K562 (cell line): ENCODE data around the gene UBE2D2. TPM values are rescaled to one million over a fixed set of nuclear protein-coding genes. Genes with fewer than 3 reads are reported as not detected.

ENCODE experiments used
- ATF1 ChIP-seq, 2 experiments: fragments of 450-650 bp in 1 of 2; IDR thresholded peaks; 2 replicates each; pipeline ENCODE4 v1.6.1; 2016; ENCODE audit warnings: missing compliant biosample characterization in 1 of 2, missing genetic modification characterization in 1 of 2
- BMI1 ChIP-seq: fragments of 150-350 bp; IDR thresholded peaks from 2 replicates; pipeline ENCODE4 v1.6.1; 2014; ENCODE audit warnings: low read length
- E2F3 ChIP-seq: fragments of 250-450 bp; sonication (Bioruptor Pico); IDR thresholded peaks from 2 replicates; pipeline ENCODE4 v1.4.0; 2020; ENCODE audit warnings: mild to moderate bottlenecking
- HOXB6 ChIP-seq: fragments of 250-450 bp; sonication (Bioruptor Pico); IDR thresholded peaks from 2 replicates; pipeline ENCODE4 v1.5.1; 2022; ENCODE audit warnings: mild to moderate bottlenecking, borderline replicate concordance
- HSF4 ChIP-seq: fragments of 250-450 bp; sonication (Bioruptor Pico); IDR thresholded peaks from 2 replicates; pipeline ENCODE4 v2.1.2; 2022; ENCODE audit warnings: mild to moderate bottlenecking, moderate library complexity, borderline replicate concordance
- KDM1A ChIP-seq, 2 experiments: fragments of 450-650 bp; IDR thresholded peaks; 2 replicates each; pipeline ENCODE4 v1.6.1; 2016; ENCODE audit warnings: mild to moderate bottlenecking in 2 of 2
- KLF6 ChIP-seq: fragments of 250-450 bp; sonication (Bioruptor Pico); IDR thresholded peaks from 2 replicates; pipeline ENCODE4 v1.4.0; 2020; ENCODE audit warnings: mild to moderate bottlenecking, moderate library complexity, borderline replicate concordance
- MAFG ChIP-seq: fragments of 450-650 bp; conservative IDR thresholded peaks from 2 replicates; pipeline ENCODE4 v1.6.1; 2016; ENCODE audit warnings: missing genetic modification characterization, missing compliant biosample characterization
- MED1 ChIP-seq: sonication (generic); formaldehyde crosslinking; IDR thresholded peaks from 2 replicates; pipeline ENCODE4 v1.8.1; 2023; ENCODE audit warnings: missing genetic modification reagents, borderline replicate concordance
- MEF2D ChIP-seq: conservative IDR thresholded peaks from 2 replicates; pipeline ENCODE4 v1.6.1; 2016; ENCODE audit warnings: low read depth, missing genetic modification characterization, missing compliant biosample characterization
- NFE2L1 ChIP-seq: fragments of 450-650 bp; IDR thresholded peaks from 2 replicates; pipeline ENCODE4 v1.6.1; 2016; ENCODE audit warnings: missing genetic modification characterization, low read depth, mild to moderate bottlenecking, missing compliant biosample characterization, moderate library complexity, borderline replicate concordance
- OTX1 ChIP-seq: fragments of 450-650 bp; formaldehyde crosslinking; IDR thresholded peaks from 2 replicates; pipeline ENCODE4 v1.4.0; 2022; ENCODE audit warnings: mild to moderate bottlenecking
- POLR2G ChIP-seq: fragments of 200-400 bp; formaldehyde crosslinking; IDR thresholded peaks from 2 replicates; pipeline ENCODE4 v1.6.1; 2017; ENCODE audit warnings: low read depth, mild to moderate bottlenecking, antibody characterized with exemption, low read length, moderate library complexity
- RFX7 ChIP-seq: fragments of 250-450 bp; sonication (Bioruptor Pico); IDR thresholded peaks from 2 replicates; pipeline ENCODE4 v1.5.1; 2021; ENCODE audit warnings: mild to moderate bottlenecking
- TAF1 ChIP-seq: IDR thresholded peaks from 2 replicates; pipeline ENCODE4 v1.6.1; 2011; ENCODE audit warnings: mild to moderate bottlenecking, low read length, moderate library complexity; ENCODE audit not compliant: insufficient read depth, control insufficient read depth, severe bottlenecking; ENCODE audit errors: extremely low read depth
- TFAM ChIP-seq: fragments of 250-450 bp; sonication (Bioruptor Pico); conservative IDR thresholded peaks from 2 replicates; pipeline ENCODE4 v1.5.0; 2021; ENCODE audit warnings: mild to moderate bottlenecking, moderate library complexity
- U2AF2 ChIP-seq: fragments of 200-400 bp; formaldehyde crosslinking; optimal IDR thresholded peaks from 2 replicates; pipeline ENCODE3; 2017; ENCODE audit warnings: low read depth, mild to moderate bottlenecking, low read length
- WHSC1 ChIP-seq: IDR thresholded peaks from one replicate; pipeline ENCODE4 v1.6.1; 2012; ENCODE audit warnings: low read length, control low read depth, inconsistent platforms
- YY1 ChIP-seq, 3 experiments: IDR thresholded peaks; 2 replicates each; pipeline ENCODE4 v1.6.1; 2011; ENCODE audit warnings: low read length in 2 of 3, mild to moderate bottlenecking in 2 of 3, moderate library complexity in 2 of 3, borderline replicate concordance in 1 of 3, control low read depth in 1 of 3, low read depth in 1 of 3; ENCODE audit not compliant: insufficient read depth in 3 of 3, insufficient replicate concordance in 2 of 3, control insufficient read depth in 1 of 3, insufficient read length in 1 of 3; ENCODE audit errors: extremely low read depth in 1 of 3
- ZFX ChIP-seq: sonication (generic); formaldehyde crosslinking; IDR thresholded peaks from 2 replicates; pipeline ENCODE4 v1.8.0; 2022; ENCODE audit warnings: mild to moderate bottlenecking, missing genetic modification reagents, moderate library complexity
- ZNF217 ChIP-seq: sonication (generic); formaldehyde crosslinking; IDR thresholded peaks from 2 replicates; pipeline ENCODE4 v1.8.0; 2022; ENCODE audit warnings: mild to moderate bottlenecking, missing genetic modification reagents
- ZNF644 ChIP-seq: fragments of 200-800 bp; sonication (Bioruptor generic); IDR thresholded peaks from 2 replicates; pipeline ENCODE4 v1.6.1; 2016; ENCODE audit warnings: low read depth, missing genetic modification characterization, missing compliant biosample characterization
- polyA plus RNA-seq, 8 experiments: library from polyadenylated mRNA; depleted of rRNA in 4 of 8; stranded (reverse) in 5 of 8; unstranded in 3 of 8; fragments of >200 nt; fragmentation: Nextera tagmentation in 2 of 8; fragmentation: Illumina TruSeq in 1 of 8; extraction: Ambion mirVana in 2 of 8; extraction: Trizol in 1 of 8; gene quantifications; 2 replicates each; pipeline versions ENCODE4 v1.2.1 to v1.2.3, GENCODE V29; 2011 to 2014; ENCODE audit warnings: inconsistent platforms in 1 of 8, missing spikeins in 1 of 8
- total RNA-seq, 7 experiments: library from RNA; depleted of rRNA in 6 of 7; stranded (reverse); fragments of >200 nt in 6 of 7; fragmentation: Illumina TruSeq in 2 of 7; extraction: Trizol in 2 of 7; gene quantifications; 2 replicates each; pipeline versions ENCODE4 v1.2.1 to v1.2.3, GENCODE V29; 2011 to 2021; ENCODE audit warnings: low replicate concordance in 1 of 7
- TF ChIP-seq, protein P1 (sequence below): sonication (generic); formaldehyde crosslinking; IDR thresholded peaks from 2 replicates; pipeline ENCODE4 v1.8.0; 2023; ENCODE audit warnings: missing genetic modification reagents, mild to moderate bottlenecking, borderline replicate concordance

Gene UBE2D2
- total and polyA plus RNA-seq, 9 of the 15 experiments (the other 6 are each of a cell fraction or from before 2014, with no cell fraction given): 53.6 to 198 (median 122) TPM

DNA sequence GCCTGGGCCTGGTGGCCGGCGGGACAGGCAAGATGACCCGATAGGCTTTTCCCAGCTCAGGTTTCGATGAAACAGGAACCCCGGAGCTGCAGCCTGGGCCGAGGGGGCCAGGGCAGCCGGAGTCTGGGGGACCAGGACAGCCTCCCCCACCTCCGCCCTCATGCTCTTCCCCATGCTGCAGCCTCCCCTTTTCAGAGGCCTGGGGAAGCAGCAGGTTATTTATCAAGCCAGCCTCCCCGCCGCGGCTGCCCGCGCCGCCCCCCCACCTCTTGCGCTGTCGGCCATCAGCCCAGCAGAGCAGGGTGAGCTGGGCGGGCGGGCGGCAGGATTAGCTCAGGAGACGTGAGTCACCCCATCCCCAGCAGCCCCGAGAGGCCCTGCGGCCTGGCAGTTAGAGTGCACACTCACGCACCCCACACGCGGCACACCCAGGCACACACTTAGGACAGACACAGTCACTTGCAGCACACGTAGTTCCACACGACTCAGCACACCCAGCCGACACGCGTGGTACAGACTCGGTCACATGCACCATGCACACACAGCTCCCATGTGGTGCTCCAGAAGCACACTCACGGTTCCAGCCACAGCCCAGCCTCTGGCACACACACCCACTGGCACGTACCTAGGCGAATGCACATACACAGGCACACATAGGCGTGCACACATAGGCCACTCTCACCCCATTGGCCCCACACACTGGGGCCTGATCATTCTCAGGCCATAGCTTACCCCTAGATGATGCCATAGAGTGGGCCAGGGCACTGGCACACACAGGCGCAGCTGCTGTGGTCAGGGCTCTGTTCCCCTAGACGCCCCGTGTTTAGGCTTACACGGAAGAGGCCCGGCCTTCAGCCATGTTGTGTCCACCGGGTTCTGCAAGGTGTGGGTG lies 100.0 kb downstream of the UBE2D2 start (continued):
- TF ChIP-seq, protein P1, sequence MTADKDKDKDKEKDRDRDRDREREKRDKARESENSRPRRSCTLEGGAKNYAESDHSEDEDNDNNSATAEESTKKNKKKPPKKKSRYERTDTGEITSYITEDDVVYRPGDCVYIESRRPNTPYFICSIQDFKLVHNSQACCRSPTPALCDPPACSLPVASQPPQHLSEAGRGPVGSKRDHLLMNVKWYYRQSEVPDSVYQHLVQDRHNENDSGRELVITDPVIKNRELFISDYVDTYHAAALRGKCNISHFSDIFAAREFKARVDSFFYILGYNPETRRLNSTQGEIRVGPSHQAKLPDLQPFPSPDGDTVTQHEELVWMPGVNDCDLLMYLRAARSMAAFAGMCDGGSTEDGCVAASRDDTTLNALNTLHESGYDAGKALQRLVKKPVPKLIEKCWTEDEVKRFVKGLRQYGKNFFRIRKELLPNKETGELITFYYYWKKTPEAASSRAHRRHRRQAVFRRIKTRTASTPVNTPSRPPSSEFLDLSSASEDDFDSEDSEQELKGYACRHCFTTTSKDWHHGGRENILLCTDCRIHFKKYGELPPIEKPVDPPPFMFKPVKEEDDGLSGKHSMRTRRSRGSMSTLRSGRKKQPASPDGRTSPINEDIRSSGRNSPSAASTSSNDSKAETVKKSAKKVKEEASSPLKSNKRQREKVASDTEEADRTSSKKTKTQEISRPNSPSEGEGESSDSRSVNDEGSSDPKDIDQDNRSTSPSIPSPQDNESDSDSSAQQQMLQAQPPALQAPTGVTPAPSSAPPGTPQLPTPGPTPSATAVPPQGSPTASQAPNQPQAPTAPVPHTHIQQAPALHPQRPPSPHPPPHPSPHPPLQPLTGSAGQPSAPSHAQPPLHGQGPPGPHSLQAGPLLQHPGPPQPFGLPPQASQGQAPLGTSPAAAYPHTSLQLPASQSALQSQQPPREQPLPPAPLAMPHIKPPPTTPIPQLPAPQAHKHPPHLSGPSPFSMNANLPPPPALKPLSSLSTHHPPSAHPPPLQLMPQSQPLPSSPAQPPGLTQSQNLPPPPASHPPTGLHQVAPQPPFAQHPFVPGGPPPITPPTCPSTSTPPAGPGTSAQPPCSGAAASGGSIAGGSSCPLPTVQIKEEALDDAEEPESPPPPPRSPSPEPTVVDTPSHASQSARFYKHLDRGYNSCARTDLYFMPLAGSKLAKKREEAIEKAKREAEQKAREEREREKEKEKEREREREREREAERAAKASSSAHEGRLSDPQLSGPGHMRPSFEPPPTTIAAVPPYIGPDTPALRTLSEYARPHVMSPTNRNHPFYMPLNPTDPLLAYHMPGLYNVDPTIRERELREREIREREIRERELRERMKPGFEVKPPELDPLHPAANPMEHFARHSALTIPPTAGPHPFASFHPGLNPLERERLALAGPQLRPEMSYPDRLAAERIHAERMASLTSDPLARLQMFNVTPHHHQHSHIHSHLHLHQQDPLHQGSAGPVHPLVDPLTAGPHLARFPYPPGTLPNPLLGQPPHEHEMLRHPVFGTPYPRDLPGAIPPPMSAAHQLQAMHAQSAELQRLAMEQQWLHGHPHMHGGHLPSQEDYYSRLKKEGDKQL (CRISPR knock-in tag): no peak
- TF ChIP-seq ZNF217 (CRISPR knock-in tag) (no peak), MED1 (CRISPR knock-in tag) (no peak), HOXB6 (CRISPR knock-in tag) (no peak), MAFG (tag) (peak; percentile 49), MEF2D (tag) (no peak), NFE2L1 (no peak), U2AF2 (no peak), E2F3 (no peak; the same call in 1 of the 2 replicates), BMI1 (no peak), RFX7 (CRISPR knock-in tag) (no peak), TAF1 (no peak), KDM1A (IDR thresholded peaks at IDR 0.05) (peak in 1 of 2 experiments; percentile 85; a peak in 2 of 4 replicates), HSF4 (no peak), OTX1 (CRISPR knock-in tag) (no peak), WHSC1 (no peak), ZNF644 (no peak), ZFX (CRISPR knock-in tag) (peak; percentile 84), POLR2G (peak; percentile 69), YY1 (IDR thresholded peaks at IDR 0.05; ENCODE audit: borderline replicate concordance in 1 of 3, control insufficient read depth in 1 of 3, extremely low read depth in 1 of 3, insufficient read depth in 3 of 3, insufficient read length in 1 of 3, insufficient replicate concordance in 2 of 3, low read depth in 1 of 3, low read length in 2 of 3) (peak; percentile 50 to 92 (median 87)), TFAM (CRISPR knock-in tag) (no peak), ATF1 (CRISPR knock-in tag; IDR thresholded peaks at IDR 0.05) (no peak), ATF1 (tag; IDR thresholded peaks at IDR 0.05) (peak; percentile 63), KLF6 (CRISPR knock-in tag) (no peak)
